Testis (tissue), 2 donors: Measurements from ENCODE around the gene ATXN1L.

Experiments
- CTCF ChIP-seq, 3 experiments: fragments of 450-650 bp in 2 of 3; fragments of 200-600 bp in 1 of 3; sonication (generic) in 1 of 3; IDR thresholded peaks; one replicate each; pipeline ENCODE4 v1.5.1; 2016 to 2019; ENCODE audit warnings: antibody characterized with exemption in 3 of 3, mild to moderate bottlenecking in 2 of 3, moderate library complexity in 1 of 3
- POLR2A ChIP-seq: fragments of 450-650 bp; IDR thresholded peaks from one replicate; pipeline ENCODE4 v1.6.1; 2017; ENCODE audit warnings: antibody characterized with exemption, mild to moderate bottlenecking, moderate library complexity

GRCh38 chr16:71902656-71903365 lies 57.0 kb downstream of the ATXN1L start:
- no peak for TF ChIP-seq POLR2A
- no peak for TF ChIP-seq CTCF (IDR thresholded peaks at IDR 0.05)
